Colon (tissue), 2 donors: ENCODE data around the gene ERP44.
A peak's percentile ranks its signal among the peaks of the same experiment; 100 is the strongest.
"Not testable (repeated sequence)": the region's sequence is repeated elsewhere in the genome, so short reads cannot be mapped to it uniquely, and the experiment has no call there.

Experiments used
- FAIRE-seq: peaks from 2 replicates; lab custom pipeline; 2012; peaks lifted over from hg19 to GRCh38; lab: Jason Lieb, UNC
- donor health status: control.
- donor health status: control.

ERP44 gene

GRCh38 chr9:100067990-100068389 is 30.8 kb downstream of the ERP44 start:
- FAIRE-seq = not testable (repeated sequence)

GRCh38 chr9:100066539-100066938 is 32.3 kb downstream of the ERP44 start:
- no peak for FAIRE-seq

GRCh38 chr9:100064872-100065581 is 33.8 kb downstream of the ERP44 start:
- FAIRE-seq = no peak

- FAIRE-seq = no peak
Observed at GRCh38 chr9:100063185-100063584, 35.6 kb downstream of the ERP44 start.

DNA sequence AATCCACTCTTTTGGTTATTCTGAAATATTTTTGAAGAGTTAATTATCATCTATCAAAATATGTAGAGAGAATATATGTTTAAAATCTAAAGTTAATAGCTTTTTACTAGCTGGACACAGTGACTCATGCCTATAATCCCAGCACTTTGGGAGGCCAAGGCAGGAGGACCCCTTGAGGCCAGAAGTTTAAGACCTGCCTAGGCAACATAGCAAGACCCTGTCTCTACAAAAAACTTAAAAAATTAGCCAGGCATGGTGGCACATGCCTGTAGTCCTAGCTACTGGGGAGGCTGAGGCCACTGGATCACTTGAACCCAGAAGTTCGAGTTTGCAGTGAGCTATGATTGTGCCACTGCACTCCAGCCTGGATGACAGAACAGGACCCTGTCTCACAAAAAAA is 36.1 kb downstream of the ERP44 start:
- not testable (repeated sequence) for FAIRE-seq

GRCh38 chr9:100058699-100059579 is 39.9 kb downstream of the ERP44 start:
- no peak for FAIRE-seq

- FAIRE-seq = no peak
Observed at GRCh38 chr9:100057624-100058023, 41.2 kb downstream of the ERP44 start.

DNA sequence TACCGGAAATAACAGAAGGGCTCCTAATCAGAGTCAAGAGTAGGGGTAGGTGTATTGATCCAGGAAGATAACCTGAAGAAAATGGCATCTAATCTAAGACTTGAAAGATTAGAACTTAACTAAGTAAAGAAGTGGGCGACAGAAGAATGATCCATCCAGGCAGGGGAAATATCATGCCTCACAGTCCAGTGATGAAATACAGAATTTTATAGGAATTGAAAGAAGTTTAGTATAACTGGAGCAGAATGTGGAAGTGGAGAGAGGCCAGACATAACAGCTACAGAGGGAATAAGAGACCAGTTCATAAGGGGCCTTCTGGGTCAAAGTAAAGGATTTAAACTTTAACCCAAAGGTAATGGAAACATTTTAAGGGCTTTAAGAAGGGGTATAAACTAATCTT is 42.2 kb downstream of the ERP44 start:
- no peak for FAIRE-seq

GRCh38 chr9:100052375-100052774 is 46.4 kb downstream of the ERP44 start:
- no peak for FAIRE-seq

GRCh38 chr9:100049551-100049950 is 49.2 kb downstream of the ERP44 start:
- FAIRE-seq = peak; percentile 5

DNA sequence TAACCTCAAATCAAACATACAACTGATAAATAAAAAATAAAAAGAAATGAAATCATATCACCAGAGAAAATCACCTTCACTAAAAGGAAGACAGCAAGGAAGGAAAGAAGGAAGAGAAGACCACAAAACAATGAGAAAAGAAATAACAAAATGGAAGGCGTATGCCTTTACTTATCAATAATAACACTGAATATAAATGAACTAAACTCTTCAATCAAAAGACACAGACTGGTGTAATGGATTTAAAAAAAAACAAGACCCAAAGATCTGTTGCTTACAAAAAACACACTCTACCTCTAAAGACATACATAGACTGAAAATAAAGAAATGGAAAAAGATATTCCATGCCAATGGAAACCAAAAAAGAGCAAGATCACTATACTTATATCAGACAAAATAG is 60.3 kb downstream of the ERP44 start:
- peak; percentile 60 for FAIRE-seq

GRCh38 chr9:100033877-100034551 is 64.8 kb downstream of the ERP44 start:
- no peak for FAIRE-seq

- no peak for FAIRE-seq
Observed at GRCh38 chr9:100030548-100030947, 68.3 kb downstream of the ERP44 start.

DNA sequence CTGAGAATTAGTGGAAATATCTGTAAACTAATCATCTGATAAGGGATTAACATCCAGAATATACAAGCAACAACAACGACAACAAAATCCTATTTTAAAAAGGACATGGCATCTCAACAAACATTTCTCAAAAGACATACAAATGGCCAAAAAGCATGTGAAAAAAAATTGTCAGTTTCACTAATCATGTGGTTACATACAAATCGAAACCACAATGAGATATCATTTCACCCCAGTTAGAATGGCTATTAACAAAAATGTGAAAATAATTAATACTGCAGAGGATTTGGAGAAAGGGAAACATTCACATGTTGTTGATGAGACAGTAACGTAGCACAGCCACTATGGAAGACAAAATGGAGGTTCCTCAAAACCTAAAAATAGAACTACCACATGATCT is 69.5 kb downstream of the ERP44 start:
- no peak for FAIRE-seq

DNA sequence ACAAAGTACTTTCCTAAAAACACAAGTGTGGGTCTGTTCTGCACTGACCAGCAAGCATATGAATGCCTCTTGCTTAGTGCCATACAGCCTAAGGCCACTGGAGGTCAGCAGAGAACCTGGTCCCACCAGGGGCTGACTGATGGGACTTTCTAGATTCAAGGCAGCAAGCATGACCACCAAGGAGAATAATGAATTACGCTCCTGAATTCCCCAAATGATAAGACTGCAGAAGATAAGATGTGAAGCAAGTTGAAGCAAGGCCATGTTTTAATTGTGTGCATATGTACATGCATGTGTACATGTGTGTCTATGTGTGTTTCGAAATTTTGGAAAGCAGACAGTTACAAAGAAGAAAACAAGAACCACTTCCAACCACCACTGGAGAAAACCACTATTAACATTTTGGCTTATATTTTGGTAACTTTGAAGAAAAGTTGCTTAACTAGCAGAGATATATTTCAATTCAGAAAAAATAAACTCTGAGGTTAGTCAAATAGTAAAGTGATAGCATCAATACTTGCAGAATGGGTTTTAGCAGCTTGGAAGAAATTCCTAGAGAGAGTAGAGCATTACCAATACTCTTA is 70.5 kb downstream of the ERP44 start:
- FAIRE-seq = no peak

DNA sequence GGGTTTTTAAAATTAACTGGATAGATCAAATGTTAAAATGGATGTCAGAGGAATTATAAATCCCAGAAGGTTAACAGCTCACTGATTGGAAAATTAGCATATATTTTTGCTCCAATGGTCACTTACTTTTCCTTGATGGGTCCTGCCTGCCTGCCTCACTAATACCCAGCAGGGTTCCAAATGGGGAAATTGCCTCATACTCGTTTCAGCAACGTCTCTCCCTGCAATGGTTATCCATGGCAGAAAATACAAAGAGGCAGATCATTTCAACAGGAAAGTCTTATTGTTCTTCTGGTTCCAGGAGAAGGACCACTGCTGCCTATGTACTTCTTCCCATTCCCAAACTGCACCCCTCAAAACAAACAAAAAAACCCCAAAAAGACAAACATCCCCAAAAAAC is 71.3 kb downstream of the ERP44 start:
- FAIRE-seq = no peak

GRCh38 chr9:100021931-100022330 is 76.9 kb downstream of the ERP44 start:
- no peak for FAIRE-seq

GRCh38 chr9:100020121-100020795 is 78.5 kb downstream of the ERP44 start:
- FAIRE-seq = no peak

- FAIRE-seq = no peak
Observed at GRCh38 chr9:100019541-100019940, 79.3 kb downstream of the ERP44 start.

DNA sequence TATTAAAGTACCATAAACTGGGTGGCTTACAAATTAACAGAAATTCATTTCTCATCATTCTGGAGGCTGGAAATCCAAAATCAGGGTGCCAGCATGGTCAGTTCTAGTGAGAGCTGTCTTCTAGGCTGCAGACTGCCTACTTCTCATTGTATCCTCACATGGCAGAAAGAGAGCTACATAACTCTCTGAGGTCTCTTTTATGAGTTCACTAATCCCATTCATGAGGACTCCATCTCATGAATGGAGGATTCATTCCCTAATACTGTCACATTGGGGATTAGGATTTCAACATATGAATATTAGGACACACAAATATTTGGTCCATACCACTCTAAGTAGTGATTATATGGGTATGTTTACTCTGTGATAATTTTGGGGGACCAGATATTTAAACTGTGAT is 84.0 kb downstream of the ERP44 start:
- no peak for FAIRE-seq

GRCh38 chr9:100013573-100013972 is 85.2 kb downstream of the ERP44 start:
- no peak for FAIRE-seq

GRCh38 chr9:100012279-100012678 is 86.5 kb downstream of the ERP44 start:
- FAIRE-seq = no peak
